ENCODE results near the gene RASA3. TPM values are rescaled to one million over a fixed set of nuclear protein-coding genes. Genes with fewer than 3 reads are reported as not detected.

RASA3 gene
- total and polyA plus RNA-seq, 9 of the 15 experiments (the other 6 are each of a cell fraction or from before 2014, with no cell fraction given), result 0.72 to 25.3 (median 14.4) TPM

DNA sequence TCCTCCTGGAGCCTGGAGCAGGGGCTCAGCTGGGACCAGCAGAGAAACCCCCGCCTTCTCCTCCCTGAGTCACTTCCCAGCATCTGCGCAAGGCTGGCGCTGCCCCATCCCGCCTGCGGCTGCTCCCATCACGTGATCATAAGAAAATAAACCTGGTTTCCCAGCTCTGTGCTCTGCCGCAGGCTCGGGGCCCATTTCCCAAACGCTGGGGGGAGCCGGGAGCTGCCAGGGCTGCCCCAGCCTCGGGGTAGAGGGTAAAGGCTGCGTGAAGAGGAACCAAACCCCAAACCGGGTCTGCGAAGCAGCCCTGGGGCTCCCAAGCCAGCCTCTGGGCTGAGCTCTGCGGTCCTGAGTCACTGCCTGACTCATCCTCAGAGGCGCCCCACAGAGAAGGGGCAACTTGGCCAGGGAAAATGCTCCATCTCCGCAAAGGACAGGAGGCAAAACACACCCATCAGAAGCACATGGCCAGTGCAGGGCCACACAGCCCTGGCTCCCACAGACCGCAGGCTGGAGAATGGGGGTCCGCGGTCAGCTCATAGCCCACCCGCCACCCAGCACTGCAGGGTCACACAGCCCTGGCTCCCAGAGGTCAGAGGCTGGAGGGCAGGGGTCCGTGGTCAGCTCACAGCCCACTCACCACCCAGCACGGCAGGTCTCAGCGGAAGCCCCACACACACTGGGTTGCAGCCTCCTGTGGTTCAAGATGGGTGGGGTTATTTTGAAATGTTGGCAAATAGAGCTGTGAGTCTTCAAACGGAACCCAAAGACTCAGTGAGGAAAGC lies 67.1 kb downstream of the RASA3 start (continued):
- TF ChIP-seq MGA (IDR thresholded peaks at IDR 0.05) (peak; percentile 47), ZNF766 (CRISPR knock-in tag; conservative IDR thresholded peaks at IDR 0.05) (0 out of 2 replicates have a peak, but pooled peaks have one; percentile 59), HNRNPLL (IDR thresholded peaks at IDR 0.05; ENCODE audit: low read depth, low read length, poor library complexity, severe bottlenecking) (peak; percentile 79), ARID1B (IDR thresholded peaks at IDR 0.05) (peak; percentile 86), FOS (IDR thresholded peaks at IDR 0.05; ENCODE audit: extremely low read depth, insufficient read length) (peak; percentile 67)
- TF ChIP-seq, protein P1, sequence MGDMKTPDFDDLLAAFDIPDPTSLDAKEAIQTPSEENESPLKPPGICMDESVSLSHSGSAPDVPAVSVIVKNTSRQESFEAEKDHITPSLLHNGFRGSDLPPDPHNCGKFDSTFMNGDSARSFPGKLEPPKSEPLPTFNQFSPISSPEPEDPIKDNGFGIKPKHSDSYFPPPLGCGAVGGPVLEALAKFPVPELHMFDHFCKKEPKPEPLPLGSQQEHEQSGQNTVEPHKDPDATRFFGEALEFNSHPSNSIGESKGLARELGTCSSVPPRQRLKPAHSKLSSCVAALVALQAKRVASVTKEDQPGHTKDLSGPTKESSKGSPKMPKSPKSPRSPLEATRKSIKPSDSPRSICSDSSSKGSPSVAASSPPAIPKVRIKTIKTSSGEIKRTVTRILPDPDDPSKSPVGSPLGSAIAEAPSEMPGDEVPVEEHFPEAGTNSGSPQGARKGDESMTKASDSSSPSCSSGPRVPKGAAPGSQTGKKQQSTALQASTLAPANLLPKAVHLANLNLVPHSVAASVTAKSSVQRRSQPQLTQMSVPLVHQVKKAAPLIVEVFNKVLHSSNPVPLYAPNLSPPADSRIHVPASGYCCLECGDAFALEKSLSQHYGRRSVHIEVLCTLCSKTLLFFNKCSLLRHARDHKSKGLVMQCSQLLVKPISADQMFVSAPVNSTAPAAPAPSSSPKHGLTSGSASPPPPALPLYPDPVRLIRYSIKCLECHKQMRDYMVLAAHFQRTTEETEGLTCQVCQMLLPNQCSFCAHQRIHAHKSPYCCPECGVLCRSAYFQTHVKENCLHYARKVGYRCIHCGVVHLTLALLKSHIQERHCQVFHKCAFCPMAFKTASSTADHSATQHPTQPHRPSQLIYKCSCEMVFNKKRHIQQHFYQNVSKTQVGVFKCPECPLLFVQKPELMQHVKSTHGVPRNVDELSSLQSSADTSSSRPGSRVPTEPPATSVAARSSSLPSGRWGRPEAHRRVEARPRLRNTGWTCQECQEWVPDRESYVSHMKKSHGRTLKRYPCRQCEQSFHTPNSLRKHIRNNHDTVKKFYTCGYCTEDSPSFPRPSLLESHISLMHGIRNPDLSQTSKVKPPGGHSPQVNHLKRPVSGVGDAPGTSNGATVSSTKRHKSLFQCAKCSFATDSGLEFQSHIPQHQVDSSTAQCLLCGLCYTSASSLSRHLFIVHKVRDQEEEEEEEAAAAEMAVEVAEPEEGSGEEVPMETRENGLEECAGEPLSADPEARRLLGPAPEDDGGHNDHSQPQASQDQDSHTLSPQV (IDR thresholded peaks at IDR 0.05), result peak; percentile 86
- TF ChIP-seq, protein P2, sequence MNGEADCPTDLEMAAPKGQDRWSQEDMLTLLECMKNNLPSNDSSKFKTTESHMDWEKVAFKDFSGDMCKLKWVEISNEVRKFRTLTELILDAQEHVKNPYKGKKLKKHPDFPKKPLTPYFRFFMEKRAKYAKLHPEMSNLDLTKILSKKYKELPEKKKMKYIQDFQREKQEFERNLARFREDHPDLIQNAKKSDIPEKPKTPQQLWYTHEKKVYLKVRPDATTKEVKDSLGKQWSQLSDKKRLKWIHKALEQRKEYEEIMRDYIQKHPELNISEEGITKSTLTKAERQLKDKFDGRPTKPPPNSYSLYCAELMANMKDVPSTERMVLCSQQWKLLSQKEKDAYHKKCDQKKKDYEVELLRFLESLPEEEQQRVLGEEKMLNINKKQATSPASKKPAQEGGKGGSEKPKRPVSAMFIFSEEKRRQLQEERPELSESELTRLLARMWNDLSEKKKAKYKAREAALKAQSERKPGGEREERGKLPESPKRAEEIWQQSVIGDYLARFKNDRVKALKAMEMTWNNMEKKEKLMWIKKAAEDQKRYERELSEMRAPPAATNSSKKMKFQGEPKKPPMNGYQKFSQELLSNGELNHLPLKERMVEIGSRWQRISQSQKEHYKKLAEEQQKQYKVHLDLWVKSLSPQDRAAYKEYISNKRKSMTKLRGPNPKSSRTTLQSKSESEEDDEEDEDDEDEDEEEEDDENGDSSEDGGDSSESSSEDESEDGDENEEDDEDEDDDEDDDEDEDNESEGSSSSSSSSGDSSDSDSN (IDR thresholded peaks at IDR 0.05; ENCODE audit: borderline replicate concordance in 1 of 2, low read depth in 2 of 2, low read length in 2 of 2), result 0 out of 4 replicates have a peak, but pooled peaks of 1 of the 2 experiments have one; percentile 43

All from K562 (cell line).